Measurements from ENCODE around the gene TRIM28.

The TRIM28 gene

DNA sequence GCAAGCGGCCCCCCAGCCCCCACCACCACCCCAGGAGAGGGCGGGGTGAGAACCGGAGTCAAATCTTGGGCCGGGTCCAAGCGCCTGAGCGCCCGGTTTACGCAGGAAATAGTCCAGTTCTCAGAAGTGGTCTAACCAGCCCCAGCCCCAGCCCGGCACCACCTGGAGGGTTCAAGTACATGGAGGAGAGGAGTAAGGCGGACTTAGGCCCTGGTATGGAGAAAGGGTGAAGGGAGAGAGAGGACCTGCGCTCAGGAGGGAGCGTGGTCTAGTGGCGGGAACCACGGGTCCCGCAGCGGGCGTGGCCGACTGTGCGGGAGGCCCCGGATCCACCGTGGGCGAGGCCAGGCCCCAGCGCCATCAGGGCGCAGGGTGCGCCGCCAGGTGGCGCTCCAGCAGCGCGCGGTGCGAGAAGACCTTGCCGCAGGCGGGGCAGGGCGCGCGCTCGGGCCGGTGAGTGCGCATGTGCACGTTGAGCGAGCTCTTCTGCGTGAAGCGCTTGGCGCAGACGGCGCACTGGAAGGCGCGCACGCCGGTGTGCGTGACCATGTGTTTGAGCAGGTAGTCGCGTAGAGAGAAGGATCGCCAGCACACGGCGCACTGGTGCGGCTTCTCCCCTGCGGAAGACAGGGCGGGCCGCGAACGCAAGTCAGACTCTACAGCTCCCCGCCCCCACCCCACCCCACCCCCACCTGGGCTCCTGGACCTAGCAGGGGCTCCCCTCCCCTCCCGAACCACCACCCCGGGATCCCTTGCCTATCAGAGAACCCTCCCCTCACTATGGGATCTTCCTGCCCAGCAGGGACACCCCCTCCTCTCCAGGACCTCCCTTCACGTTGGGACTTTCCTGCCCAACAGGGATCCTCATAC lies 29.9 kb upstream of the TRIM28 start:
- Histone ChIP-seq H3K4me3 (ENCODE audit: low read length) (no peak overlapping the region), H3K9ac (ENCODE audit: low read length) (peak overlapping the region; percentile 69), H3K4me1 (ENCODE audit: control insufficient read depth, insufficient read depth, low read length) (peaks cover 38% of the 10 kb centered on the region), H3K36me3 (ENCODE audit: control insufficient read depth, insufficient read depth, low read length) (no peaks in the 10 kb centered on the region), H3K27me3 (ENCODE audit: control insufficient read depth, insufficient read depth, low read length) (no peaks in the 10 kb centered on the region), H3K9me3 (ENCODE audit: control insufficient read depth, low read length) (no peaks in the 10 kb centered on the region)

DNA sequence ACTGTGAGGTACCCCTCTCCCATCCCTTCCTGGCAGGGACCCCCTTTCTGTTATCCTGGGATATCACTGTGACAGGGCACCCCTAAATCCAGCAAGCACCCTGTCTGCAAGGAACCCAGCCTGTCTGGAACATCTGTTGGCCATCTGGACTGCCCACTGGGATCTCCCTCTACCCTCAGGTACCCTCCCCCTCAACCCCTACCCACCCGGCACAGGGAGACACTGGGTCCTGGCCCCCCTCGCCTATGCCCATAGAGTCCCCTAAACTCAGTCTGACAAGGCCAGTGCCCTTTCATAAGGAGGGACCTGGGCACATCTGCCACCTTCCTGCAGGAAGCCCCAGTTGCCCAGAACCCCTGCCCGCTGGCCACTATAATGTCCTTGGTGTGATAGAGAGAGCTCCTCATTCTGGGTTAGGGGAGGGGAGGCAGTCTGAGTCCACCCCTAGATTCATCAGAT lies 29.3 kb upstream of the TRIM28 start:
- Histone ChIP-seq H3K27me3 (ENCODE audit: control insufficient read depth, insufficient read depth, low read length) (no peaks in the 10 kb centered on the region), H3K4me3 (ENCODE audit: low read length) (no peak overlapping the region), H3K9ac (ENCODE audit: low read length) (peak overlapping the region; percentile 53), H3K36me3 (ENCODE audit: control insufficient read depth, insufficient read depth, low read length) (no peaks in the 10 kb centered on the region), H3K4me1 (ENCODE audit: control insufficient read depth, insufficient read depth, low read length) (peaks cover 38% of the 10 kb centered on the region), H3K9me3 (ENCODE audit: control insufficient read depth, low read length) (no peaks in the 10 kb centered on the region)

- Histone ChIP-seq H3K4me1 (ENCODE audit: control insufficient read depth, insufficient read depth, low read length) (peaks cover 38% of the 10 kb centered on the region), H3K9me3 (ENCODE audit: control insufficient read depth, low read length) (no peaks in the 10 kb centered on the region), H3K4me3 (ENCODE audit: low read length) (no peak overlapping the region), H3K36me3 (ENCODE audit: control insufficient read depth, insufficient read depth, low read length) (no peaks in the 10 kb centered on the region), H3K27me3 (ENCODE audit: control insufficient read depth, insufficient read depth, low read length) (no peaks in the 10 kb centered on the region), H3K9ac (ENCODE audit: low read length) (no peak overlapping the region)
Measured at GRCh38 chr19:58515259-58515658, 28.6 kb upstream of the TRIM28 start.

- Histone ChIP-seq H3K27me3 (ENCODE audit: control insufficient read depth, insufficient read depth, low read length) (no peaks in the 10 kb centered on the region), H3K4me1 (ENCODE audit: control insufficient read depth, insufficient read depth, low read length) (peaks cover 40% of the 10 kb centered on the region), H3K36me3 (ENCODE audit: control insufficient read depth, insufficient read depth, low read length) (no peaks in the 10 kb centered on the region), H3K9me3 (ENCODE audit: control insufficient read depth, low read length) (no peaks in the 10 kb centered on the region), H3K4me3 (ENCODE audit: low read length) (no peak overlapping the region), H3K9ac (ENCODE audit: low read length) (no peak overlapping the region)
Measured at GRCh38 chr19:58516246-58516836, 27.5 kb upstream of the TRIM28 start.

GRCh38 chr19:58516964-58517833 lies 26.7 kb upstream of the TRIM28 start:
- no peaks in the 10 kb centered on the region for H3K9me3 ChIP-seq (ENCODE audit: control insufficient read depth, low read length)
- peaks cover 38% of the 10 kb centered on the region for H3K4me1 ChIP-seq (ENCODE audit: control insufficient read depth, insufficient read depth, low read length)
- no peak overlapping the region for H3K9ac ChIP-seq (ENCODE audit: low read length)
- H3K4me3 ChIP-seq (ENCODE audit: low read length), result no peak overlapping the region
- H3K27me3 ChIP-seq (ENCODE audit: control insufficient read depth, insufficient read depth, low read length), result no peaks in the 10 kb centered on the region
- H3K36me3 ChIP-seq (ENCODE audit: control insufficient read depth, insufficient read depth, low read length), result no peaks in the 10 kb centered on the region

GRCh38 chr19:58518256-58519086 lies 25.4 kb upstream of the TRIM28 start:
- peaks cover 27% of the 10 kb centered on the region for H3K4me1 ChIP-seq (ENCODE audit: control insufficient read depth, insufficient read depth, low read length)
- H3K9me3 ChIP-seq (ENCODE audit: control insufficient read depth, low read length), result no peaks in the 10 kb centered on the region
- H3K27me3 ChIP-seq (ENCODE audit: control insufficient read depth, insufficient read depth, low read length), result no peaks in the 10 kb centered on the region
- H3K9ac ChIP-seq (ENCODE audit: low read length), result peak overlapping the region; percentile 83
- no peaks in the 10 kb centered on the region for H3K36me3 ChIP-seq (ENCODE audit: control insufficient read depth, insufficient read depth, low read length)
- peak overlapping the region; percentile 87 for H3K4me3 ChIP-seq (ENCODE audit: low read length)

DNA sequence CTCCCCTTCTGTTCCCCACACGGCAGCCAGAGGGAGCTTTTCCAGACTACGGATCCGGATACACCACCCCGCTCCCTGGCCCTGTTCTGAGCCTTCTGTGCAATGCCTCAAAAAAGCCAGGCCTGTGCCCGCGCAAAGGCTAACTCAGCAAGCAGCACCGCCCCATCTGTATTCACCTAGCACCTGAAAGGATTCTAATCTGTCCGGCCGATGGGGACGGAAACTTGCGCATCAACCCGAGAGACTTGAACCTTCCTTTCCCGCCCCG lies 24.8 kb upstream of the TRIM28 start:
- no peaks in the 10 kb centered on the region for H3K36me3 ChIP-seq (ENCODE audit: control insufficient read depth, insufficient read depth, low read length)
- no peaks in the 10 kb centered on the region for H3K9me3 ChIP-seq (ENCODE audit: control insufficient read depth, low read length)
- H3K9ac ChIP-seq (ENCODE audit: low read length), result peak overlapping the region; percentile 83
- peak overlapping the region; percentile 87 for H3K4me3 ChIP-seq (ENCODE audit: low read length)
- H3K4me1 ChIP-seq (ENCODE audit: control insufficient read depth, insufficient read depth, low read length), result peaks cover 22% of the 10 kb centered on the region
- H3K27me3 ChIP-seq (ENCODE audit: control insufficient read depth, insufficient read depth, low read length), result no peaks in the 10 kb centered on the region

- Histone ChIP-seq H3K36me3 (ENCODE audit: control insufficient read depth, insufficient read depth, low read length) (no peaks in the 10 kb centered on the region), H3K9ac (ENCODE audit: low read length) (peak within 1 kb of the TSS; percentile 83), H3K4me1 (ENCODE audit: control insufficient read depth, insufficient read depth, low read length) (peaks cover 19% of the 10 kb centered on the region), H3K9me3 (ENCODE audit: control insufficient read depth, low read length) (no peaks in the 10 kb centered on the region), H3K4me3 (ENCODE audit: low read length) (peak within 1 kb of the TSS; percentile 87), H3K27me3 (ENCODE audit: control insufficient read depth, insufficient read depth, low read length) (no peaks in the 10 kb centered on the region)
Measured at GRCh38 chr19:58519355-58520256, 24.3 kb upstream of the TRIM28 start, which contains the start of gene ZBTB45. TSS of gene ZBTB45 (minus strand) at chr19:58519810. CDS start at chr19:58517673, 2,137 bp downstream.

GRCh38 chr19:58520257-58520599 lies 23.6 kb upstream of the TRIM28 start:
- Histone ChIP-seq H3K9ac (ENCODE audit: low read length) (peak overlapping the region; percentile 83), H3K4me3 (ENCODE audit: low read length) (peak overlapping the region; percentile 87), H3K9me3 (ENCODE audit: control insufficient read depth, low read length) (no peaks in the 10 kb centered on the region), H3K36me3 (ENCODE audit: control insufficient read depth, insufficient read depth, low read length) (no peaks in the 10 kb centered on the region), H3K4me1 (ENCODE audit: control insufficient read depth, insufficient read depth, low read length) (peaks cover 16% of the 10 kb centered on the region), H3K27me3 (ENCODE audit: control insufficient read depth, insufficient read depth, low read length) (no peaks in the 10 kb centered on the region)

- Histone ChIP-seq H3K4me3 (ENCODE audit: low read length) (no peak overlapping the region), H3K4me1 (ENCODE audit: control insufficient read depth, insufficient read depth, low read length) (peaks cover 16% of the 10 kb centered on the region), H3K9ac (ENCODE audit: low read length) (peak overlapping the region; percentile 11), H3K27me3 (ENCODE audit: control insufficient read depth, insufficient read depth, low read length) (no peaks in the 10 kb centered on the region), H3K9me3 (ENCODE audit: control insufficient read depth, low read length) (no peaks in the 10 kb centered on the region), H3K36me3 (ENCODE audit: control insufficient read depth, insufficient read depth, low read length) (no peaks in the 10 kb centered on the region)
Measured at GRCh38 chr19:58521651-58522050, 22.2 kb upstream of the TRIM28 start.

- no peaks in the 10 kb centered on the region for H3K36me3 ChIP-seq (ENCODE audit: control insufficient read depth, insufficient read depth, low read length)
- no peak overlapping the region for H3K4me3 ChIP-seq (ENCODE audit: low read length)
- H3K27me3 ChIP-seq (ENCODE audit: control insufficient read depth, insufficient read depth, low read length), result no peaks in the 10 kb centered on the region
- H3K9me3 ChIP-seq (ENCODE audit: control insufficient read depth, low read length), result no peaks in the 10 kb centered on the region
- no peak overlapping the region for H3K9ac ChIP-seq (ENCODE audit: low read length)
- peaks cover 16% of the 10 kb centered on the region for H3K4me1 ChIP-seq (ENCODE audit: control insufficient read depth, insufficient read depth, low read length)
Measured at GRCh38 chr19:58522709-58523108, 21.2 kb upstream of the TRIM28 start.
